Liver (tissue), 9 donors: ENCODE data around the gene SPP1. TPM values are rescaled to one million over a fixed set of nuclear protein-coding genes. Genes with fewer than 3 reads are reported as not detected.

Experiments used
- DNase-seq: peaks from one replicate; pipeline ENCODE4 v3.0.0-alpha.2; 2017; ENCODE audit warnings: low spot score
- H3K27ac ChIP-seq, 2 donors: one replicate each; pipeline ENCODE4 v1.7.0; 2013; ENCODE audit warnings: inconsistent platforms in 2 of 2, low read length in 2 of 2, control low read depth in 1 of 2, low read depth in 1 of 2, mild to moderate bottlenecking in 1 of 2
- H3K27me3 ChIP-seq, 4 donors: one replicate each; pipeline versions ENCODE4 v1.6.1 to v1.7.0; 2013; ENCODE audit warnings: low read length in 3 of 4, inconsistent platforms in 1 of 4, mild to moderate bottlenecking in 1 of 4, moderate library complexity in 1 of 4; ENCODE audit not compliant: control insufficient read depth in 4 of 4, insufficient read depth in 4 of 4
- H3K36me3 ChIP-seq, 4 donors: one replicate each; pipeline versions ENCODE4 v1.6.1 to v1.7.0; 2013; ENCODE audit warnings: low read length in 3 of 4, mild to moderate bottlenecking in 3 of 4, low read depth in 1 of 4, moderate library complexity in 1 of 4; ENCODE audit not compliant: control insufficient read depth in 4 of 4, insufficient read depth in 3 of 4
- H3K4me1 ChIP-seq, 4 donors: one replicate each; pipeline versions ENCODE4 v1.6.1 to v1.7.0; 2013; ENCODE audit warnings: low read length in 3 of 4, mild to moderate bottlenecking in 3 of 4, moderate library complexity in 1 of 4; ENCODE audit not compliant: control insufficient read depth in 4 of 4, insufficient read depth in 4 of 4
- H3K4me3 ChIP-seq, 3 donors: one replicate each; pipeline versions ENCODE4 v1.6.1 to v1.7.0; 2013; ENCODE audit warnings: low read length in 3 of 3, control low read depth in 1 of 3, low read depth in 1 of 3, mild to moderate bottlenecking in 1 of 3
- H3K9ac ChIP-seq, 2 donors: one replicate each; pipeline ENCODE4 v1.7.0; 2013; ENCODE audit warnings: low read length in 2 of 2, mild to moderate bottlenecking in 2 of 2, moderate library complexity in 2 of 2, control low read depth in 1 of 2, low read depth in 1 of 2
- H3K9me3 ChIP-seq, 4 donors: one replicate each; pipeline versions ENCODE4 v1.6.1 to v1.7.0; 2013; ENCODE audit warnings: low read length in 3 of 4; ENCODE audit not compliant: control insufficient read depth in 4 of 4
- EGR1 ChIP-seq, 2 donors: IDR thresholded peaks; 2 replicates each; pipeline ENCODE4 v1.6.1; 2016 to 2018; ENCODE audit warnings: antibody characterized with exemption in 2 of 2, low read depth in 2 of 2
- FOXA1 ChIP-seq: IDR thresholded peaks from 2 replicates; pipeline ENCODE4 v1.6.1; 2016; ENCODE audit warnings: antibody characterized with exemption
- FOXA2 ChIP-seq: IDR thresholded peaks from 2 replicates; pipeline ENCODE4 v1.6.1; 2016; ENCODE audit warnings: antibody characterized with exemption
- GABPA ChIP-seq, 2 donors: IDR thresholded peaks in 1 of 2; conservative IDR thresholded peaks in 1 of 2; 2 replicates each; pipeline ENCODE4 v1.6.1; 2016; ENCODE audit warnings: antibody characterized with exemption in 2 of 2, mild to moderate bottlenecking in 1 of 2, moderate library complexity in 1 of 2
- HNF4A ChIP-seq, 2 donors: conservative IDR thresholded peaks; 2 replicates each; pipeline ENCODE4 v1.6.1; 2016; ENCODE audit warnings: antibody characterized with exemption in 2 of 2, mild to moderate bottlenecking in 2 of 2
- HNF4G ChIP-seq: IDR thresholded peaks from 2 replicates; pipeline ENCODE4 v1.6.1; 2016; ENCODE audit warnings: antibody characterized with exemption
- JUND ChIP-seq, 2 donors: IDR thresholded peaks; 2 replicates each; pipeline ENCODE4 v1.6.1; 2016; ENCODE audit warnings: antibody characterized with exemption in 2 of 2
- NR2F2 ChIP-seq: IDR thresholded peaks from 2 replicates; pipeline ENCODE4 v1.6.1; 2016; ENCODE audit warnings: antibody characterized with exemption
- RAD21 ChIP-seq, 2 donors: IDR thresholded peaks; 2 replicates each; pipeline ENCODE4 v1.6.1; 2016; ENCODE audit warnings: antibody characterized with exemption in 2 of 2, mild to moderate bottlenecking in 2 of 2
- REST ChIP-seq: IDR thresholded peaks from 2 replicates; pipeline ENCODE4 v1.6.1; 2016; ENCODE audit warnings: antibody characterized with exemption, mild to moderate bottlenecking
- RXRA ChIP-seq, 2 donors: IDR thresholded peaks; 2 replicates each; pipeline ENCODE4 v1.6.1; 2017 to 2018; ENCODE audit warnings: antibody characterized with exemption in 2 of 2, mild to moderate bottlenecking in 1 of 2
- SP1 ChIP-seq: IDR thresholded peaks from 2 replicates; pipeline ENCODE4 v1.6.1; 2018; ENCODE audit warnings: antibody characterized with exemption, mild to moderate bottlenecking
- TAF1 ChIP-seq: conservative IDR thresholded peaks from 2 replicates; pipeline ENCODE4 v1.6.1; 2016; ENCODE audit warnings: antibody characterized with exemption, mild to moderate bottlenecking
- YY1 ChIP-seq: IDR thresholded peaks from 2 replicates; pipeline ENCODE4 v1.6.1; 2016; ENCODE audit warnings: antibody characterized with exemption, mild to moderate bottlenecking
- ZBTB33 ChIP-seq: IDR thresholded peaks from 2 replicates; pipeline ENCODE4 v1.6.1; 2016; ENCODE audit warnings: antibody characterized with exemption
- WGBS: extraction: QIAGEN DNeasy Blood & Tissue Kit; methylation state at CpG from one replicate; pipeline ENCODE4 v1.1.7; 2013; 5-methylcytosine and 5-hydroxymethylcytosine counted together
- polyA plus RNA-seq, 2 donors: library from polyadenylated mRNA; stranded (reverse) in 1 of 2; unstranded in 1 of 2; fragments of 200-250 nt in 1 of 2; fragments of >200 nt in 1 of 2; fragmentation: Nextera tagmentation in 1 of 2; extraction: Ambion mirVana in 1 of 2; gene quantifications; one replicate each; pipeline versions ENCODE4 v1.2.1 to v1.2.3, GENCODE V29; 2013 to 2015
- total RNA-seq, 2 donors: library from RNA; depleted of rRNA; stranded (reverse); fragments of >200 nt; gene quantifications; one replicate each; pipeline ENCODE4 v1.2.3, GENCODE V29; 2014
- TF ChIP-seq, protein P1 (sequence below): IDR thresholded peaks from 2 replicates; pipeline ENCODE4 v1.6.1; 2016; ENCODE audit warnings: antibody characterized with exemption
- TF ChIP-seq, protein P2 (sequence below): fragments of 150-350 bp; IDR thresholded peaks from 2 replicates; pipeline ENCODE4 v1.5.1; 2017; ENCODE audit warnings: improper control_type of control experiment, low read depth, low read length; ENCODE audit not compliant: missing input control
- TF ChIP-seq, protein P3 (sequence below): IDR thresholded peaks from 2 replicates; pipeline ENCODE4 v1.6.1; 2016; ENCODE audit warnings: antibody characterized with exemption
- donor health status: healthy.
- donor health status: healthy.
- donor health status: healthy.
- donor health status: healthy.
- donor health status: healthy.

SPP1 gene
- total and polyA plus RNA-seq, 4 donors: 10.5 to 80.2 (median 27.5) TPM

GRCh38 chr4:87953826-87954225 lies 21.7 kb upstream of the SPP1 start:
- no peak overlapping the region for H3K9ac ChIP-seq
- no peaks in the 10 kb centered on the region for H3K36me3 ChIP-seq
- H3K27me3 ChIP-seq: no peaks in the 10 kb centered on the region
- H3K4me1 ChIP-seq: no peaks in the 10 kb centered on the region
- no peak overlapping the region for H3K4me3 ChIP-seq
- no peaks in the 10 kb centered on the region for H3K9me3 ChIP-seq
- 88% methylated on average over 1 of the region's 1 CpG for WGBS
- DNase-seq: no peak
- H3K27ac ChIP-seq: no peak overlapping the region
- TF ChIP-seq YY1: no peak
- TF ChIP-seq RAD21 (IDR thresholded peaks at IDR 0.05): no peak
- no peak for TF ChIP-seq HNF4A (conservative IDR thresholded peaks at IDR 0.05)
- no peak for TF ChIP-seq FOXA2
- TF ChIP-seq REST: no peak
- no peak for TF ChIP-seq SP1
- TF ChIP-seq JUND (IDR thresholded peaks at IDR 0.05): no peak
- no peak for TF ChIP-seq FOXA1
- no peak for TF ChIP-seq GABPA (IDR thresholded peaks at IDR 0.05 in 1 of 2, conservative IDR thresholded peaks at IDR 0.05 in 1 of 2)
- no peak for TF ChIP-seq ZBTB33
- TF ChIP-seq RXRA (IDR thresholded peaks at IDR 0.05): no peak
- TF ChIP-seq, protein P1, sequence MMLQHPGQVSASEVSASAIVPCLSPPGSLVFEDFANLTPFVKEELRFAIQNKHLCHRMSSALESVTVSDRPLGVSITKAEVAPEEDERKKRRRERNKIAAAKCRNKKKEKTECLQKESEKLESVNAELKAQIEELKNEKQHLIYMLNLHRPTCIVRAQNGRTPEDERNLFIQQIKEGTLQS: no peak
- TF ChIP-seq TAF1: no peak
- TF ChIP-seq HNF4G: no peak
- TF ChIP-seq, protein P2, sequence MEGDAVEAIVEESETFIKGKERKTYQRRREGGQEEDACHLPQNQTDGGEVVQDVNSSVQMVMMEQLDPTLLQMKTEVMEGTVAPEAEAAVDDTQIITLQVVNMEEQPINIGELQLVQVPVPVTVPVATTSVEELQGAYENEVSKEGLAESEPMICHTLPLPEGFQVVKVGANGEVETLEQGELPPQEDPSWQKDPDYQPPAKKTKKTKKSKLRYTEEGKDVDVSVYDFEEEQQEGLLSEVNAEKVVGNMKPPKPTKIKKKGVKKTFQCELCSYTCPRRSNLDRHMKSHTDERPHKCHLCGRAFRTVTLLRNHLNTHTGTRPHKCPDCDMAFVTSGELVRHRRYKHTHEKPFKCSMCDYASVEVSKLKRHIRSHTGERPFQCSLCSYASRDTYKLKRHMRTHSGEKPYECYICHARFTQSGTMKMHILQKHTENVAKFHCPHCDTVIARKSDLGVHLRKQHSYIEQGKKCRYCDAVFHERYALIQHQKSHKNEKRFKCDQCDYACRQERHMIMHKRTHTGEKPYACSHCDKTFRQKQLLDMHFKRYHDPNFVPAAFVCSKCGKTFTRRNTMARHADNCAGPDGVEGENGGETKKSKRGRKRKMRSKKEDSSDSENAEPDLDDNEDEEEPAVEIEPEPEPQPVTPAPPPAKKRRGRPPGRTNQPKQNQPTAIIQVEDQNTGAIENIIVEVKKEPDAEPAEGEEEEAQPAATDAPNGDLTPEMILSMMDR: no peak
- TF ChIP-seq NR2F2: no peak
- TF ChIP-seq EGR1 (IDR thresholded peaks at IDR 0.05; ENCODE audit: low read depth in 2 of 2): no peak

DNA sequence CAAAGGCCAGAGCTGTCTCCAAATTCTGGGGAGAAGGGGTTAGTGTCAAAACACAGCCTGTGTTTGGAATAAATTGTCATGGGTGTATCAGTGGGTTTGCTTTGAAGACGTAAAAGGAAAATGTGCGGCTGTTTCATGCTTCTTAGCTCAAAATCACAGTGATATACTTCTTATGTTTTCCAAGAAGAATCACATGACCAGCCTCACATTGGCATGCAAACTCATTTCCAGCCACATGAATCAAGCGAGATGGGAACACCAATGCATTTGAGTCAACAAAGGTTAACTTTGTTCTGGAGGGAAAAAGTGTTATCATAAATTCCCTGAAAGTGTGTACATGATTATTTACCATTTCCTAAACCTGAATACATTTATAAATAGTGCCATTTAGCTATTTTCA lies 19.0 kb upstream of the SPP1 start:
- 88% methylated on average over 3 of the region's 3 CpGs for WGBS
- Histone ChIP-seq H3K4me3 (no peak overlapping the region), H3K27ac (no peak overlapping the region), H3K4me1 (no peaks in the 10 kb centered on the region), H3K36me3 (no peaks in the 10 kb centered on the region), H3K9me3 (no peaks in the 10 kb centered on the region), H3K9ac (no peak overlapping the region), H3K27me3 (no peaks in the 10 kb centered on the region)
- TF ChIP-seq HNF4A (conservative IDR thresholded peaks at IDR 0.05): no peak
- TF ChIP-seq, protein P1: no peak
- no peak for TF ChIP-seq HNF4G
- no peak for TF ChIP-seq FOXA1
- TF ChIP-seq GABPA (IDR thresholded peaks at IDR 0.05 in 1 of 2, conservative IDR thresholded peaks at IDR 0.05 in 1 of 2): no peak
- TF ChIP-seq RAD21 (IDR thresholded peaks at IDR 0.05): no peak
- no peak for TF ChIP-seq REST
- TF ChIP-seq, protein P2: no peak
- TF ChIP-seq, protein P3, sequence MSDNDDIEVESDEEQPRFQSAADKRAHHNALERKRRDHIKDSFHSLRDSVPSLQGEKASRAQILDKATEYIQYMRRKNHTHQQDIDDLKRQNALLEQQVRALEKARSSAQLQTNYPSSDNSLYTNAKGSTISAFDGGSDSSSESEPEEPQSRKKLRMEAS: no peak
- TF ChIP-seq JUND (IDR thresholded peaks at IDR 0.05): no peak
- no peak for TF ChIP-seq FOXA2
- DNase-seq: no peak
